ENCODE measurements around the gene UNC13D.

GRCh38 chr17:75779250-75779986 is 64.8 kb downstream of the UNC13D start:
- TF ChIP-seq, protein P1, sequence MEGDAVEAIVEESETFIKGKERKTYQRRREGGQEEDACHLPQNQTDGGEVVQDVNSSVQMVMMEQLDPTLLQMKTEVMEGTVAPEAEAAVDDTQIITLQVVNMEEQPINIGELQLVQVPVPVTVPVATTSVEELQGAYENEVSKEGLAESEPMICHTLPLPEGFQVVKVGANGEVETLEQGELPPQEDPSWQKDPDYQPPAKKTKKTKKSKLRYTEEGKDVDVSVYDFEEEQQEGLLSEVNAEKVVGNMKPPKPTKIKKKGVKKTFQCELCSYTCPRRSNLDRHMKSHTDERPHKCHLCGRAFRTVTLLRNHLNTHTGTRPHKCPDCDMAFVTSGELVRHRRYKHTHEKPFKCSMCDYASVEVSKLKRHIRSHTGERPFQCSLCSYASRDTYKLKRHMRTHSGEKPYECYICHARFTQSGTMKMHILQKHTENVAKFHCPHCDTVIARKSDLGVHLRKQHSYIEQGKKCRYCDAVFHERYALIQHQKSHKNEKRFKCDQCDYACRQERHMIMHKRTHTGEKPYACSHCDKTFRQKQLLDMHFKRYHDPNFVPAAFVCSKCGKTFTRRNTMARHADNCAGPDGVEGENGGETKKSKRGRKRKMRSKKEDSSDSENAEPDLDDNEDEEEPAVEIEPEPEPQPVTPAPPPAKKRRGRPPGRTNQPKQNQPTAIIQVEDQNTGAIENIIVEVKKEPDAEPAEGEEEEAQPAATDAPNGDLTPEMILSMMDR (IDR thresholded peaks at IDR 0.05), result peak in 1 of 7 experiments; percentile 11
- peak in 2 of 4 donors; percentile 100 for TF ChIP-seq POLR2A (IDR thresholded peaks at IDR 0.05)
